SK-N-SH (cell line): ENCODE results near the gene MRPL51. TPM values are rescaled to one million over a fixed set of nuclear protein-coding genes. Genes with fewer than 3 reads are reported as not detected.

Experiments
- CTCF ChIA-PET: fragments of 300-600, 350-600 bp; formaldehyde crosslinking; extraction: SDS; loops from one replicate; lab custom pipeline; 2021; lab: Yijun Ruan, JAX
- POLR2A ChIA-PET: fragments of 350-600 bp; sonication (Branson Sonifier 250); formaldehyde crosslinking; extraction: SDS; loops from one replicate; lab custom pipeline; 2020; ENCODE audit warnings: antibody characterized with exemption, inconsistent platforms; lab: Yijun Ruan, JAX
- DNase-seq: peaks from one replicate; pipeline ENCODE4 v3.0.0; 2012
- H2AFZ ChIP-seq: fragments of 200-600 bp; sonication (generic); 2 replicates; pipeline ENCODE4 v1.8.1; 2016; ENCODE audit warnings: antibody characterized with exemption, mild to moderate bottlenecking, low read depth
- H3F3A ChIP-seq: fragments of 200-600 bp; sonication (generic); replicated peaks from 2 replicates; pipeline ENCODE3; 2016; ENCODE audit warnings: antibody characterized with exemption, mild to moderate bottlenecking; ENCODE audit not compliant: insufficient read depth
- H3K27ac ChIP-seq, 2 experiments: fragments of 200-500 bp in 1 of 2; fragments of 200-600 bp in 1 of 2; sonication (Bioruptor generic) in 1 of 2; sonication (generic), shearing (Covaris generic) in 1 of 2; 2 replicates each; pipeline versions ENCODE4 v1.5.1 to v1.6.1; 2014 to 2016; ENCODE audit warnings: low read depth in 2 of 2, inconsistent platforms in 1 of 2, low read length in 1 of 2, mild to moderate bottlenecking in 1 of 2, mixed read lengths in 1 of 2
- H3K27me3 ChIP-seq: fragments of 200-600 bp; sonication (generic), shearing (Covaris generic); 2 replicates; pipeline ENCODE4 v1.6.1; 2016; ENCODE audit warnings: mixed run types; ENCODE audit not compliant: insufficient read depth
- H3K36me3 ChIP-seq, 2 experiments: fragments of 200-500 bp in 1 of 2; fragments of 200-600 bp in 1 of 2; sonication (Bioruptor generic) in 1 of 2; sonication (generic) in 1 of 2; replicated peaks in 1 of 2; 2 replicates each; pipeline versions ENCODE3 to v1.5.1; 2014 to 2016; ENCODE audit warnings: low read length in 1 of 2, mild to moderate bottlenecking in 1 of 2; ENCODE audit not compliant: insufficient read depth in 2 of 2, control insufficient read depth in 1 of 2
- H3K4me1 ChIP-seq, 2 experiments: fragments of 200-500 bp in 1 of 2; fragments of 200-600 bp in 1 of 2; sonication (Bioruptor generic) in 1 of 2; sonication (generic), shearing (Covaris generic) in 1 of 2; 2 replicates each; pipeline versions ENCODE4 v1.5.1 to v1.6.1; 2014 to 2016; ENCODE audit warnings: low read depth in 1 of 2, low read length in 1 of 2, mixed run types in 1 of 2; ENCODE audit not compliant: insufficient read depth in 2 of 2, control insufficient read depth in 1 of 2
- H3K4me2 ChIP-seq: fragments of 200-600 bp; sonication (generic), shearing (Covaris generic); 2 replicates; pipeline ENCODE4 v1.6.1; 2017; ENCODE audit warnings: mixed run types
- H3K4me3 ChIP-seq, 2 experiments: fragments of 200-500 bp in 1 of 2; fragments of 200-600 bp in 1 of 2; sonication (Bioruptor generic) in 1 of 2; sonication (generic), shearing (Covaris generic) in 1 of 2; 2 replicates each; pipeline versions ENCODE4 v1.5.1 to v1.8.1; 2014 to 2016; ENCODE audit warnings: low read depth in 2 of 2, inconsistent platforms in 1 of 2, low read length in 1 of 2, mild to moderate bottlenecking in 1 of 2, mixed read lengths in 1 of 2, moderate library complexity in 1 of 2
- H3K79me2 ChIP-seq: fragments of 200-600 bp; sonication (generic); 2 replicates; pipeline ENCODE4 v1.8.1; 2017; ENCODE audit warnings: mild to moderate bottlenecking; ENCODE audit not compliant: insufficient read depth
- H3K9ac ChIP-seq: fragments of 200-600 bp; sonication (generic); 2 replicates; pipeline ENCODE4 v1.6.1; 2017; ENCODE audit warnings: mixed run types
- H3K9me2 ChIP-seq: fragments of 200-600 bp; sonication (generic); 2 replicates; pipeline ENCODE4 v1.6.1; 2017; ENCODE audit warnings: mixed run types
- H3K9me3 ChIP-seq: fragments of 200-600 bp; sonication (generic); 2 replicates; pipeline ENCODE4 v1.6.1; 2017; ENCODE audit warnings: mixed run types, mild to moderate bottlenecking, moderate library complexity
- H4K20me1 ChIP-seq: fragments of 200-600 bp; sonication (generic); 2 replicates; pipeline ENCODE4 v1.6.1; 2017; ENCODE audit warnings: mild to moderate bottlenecking, mixed run types; ENCODE audit not compliant: insufficient read depth
- FOXM1 ChIP-seq: IDR thresholded peaks from 2 replicates; pipeline ENCODE4 v1.4.0; 2012; ENCODE audit warnings: low read depth, mild to moderate bottlenecking
- JUND ChIP-seq: IDR thresholded peaks from 2 replicates; pipeline ENCODE4 v1.4.0; 2012
- MEF2A ChIP-seq: IDR thresholded peaks from 2 replicates; pipeline ENCODE4 v1.4.0; 2012; ENCODE audit warnings: low read depth, borderline replicate concordance
- NRF1 ChIP-seq: IDR thresholded peaks from 2 replicates; pipeline ENCODE4 v1.6.1; 2012; ENCODE audit warnings: low read depth, mild to moderate bottlenecking, low read length
- RCOR1 ChIP-seq: fragments of 150-350 bp; IDR thresholded peaks from 2 replicates; pipeline ENCODE4 v1.6.1; 2017; ENCODE audit warnings: antibody characterized with exemption, low read length
- REST ChIP-seq: IDR thresholded peaks from 2 replicates; pipeline ENCODE4 v1.6.1; 2012; ENCODE audit warnings: mild to moderate bottlenecking, low read depth, low read length, moderate library complexity
- SIN3A ChIP-seq: IDR thresholded peaks from 2 replicates; pipeline ENCODE4 v1.6.1; 2012; ENCODE audit warnings: low read depth, mild to moderate bottlenecking, low read length, moderate library complexity, borderline replicate concordance
- TCF12 ChIP-seq: IDR thresholded peaks from 2 replicates; pipeline ENCODE4 v1.4.0; 2012
- USF2 ChIP-seq: fragments of 150-350 bp; IDR thresholded peaks from 2 replicates; pipeline ENCODE4 v1.6.1; 2017; ENCODE audit warnings: antibody characterized with exemption, low read length, low read depth, borderline replicate concordance
- WGBS: methylation state at CpG from one replicate; pipeline ENCODE4 v1.1.6; 2017; ENCODE audit warnings: low lambda C conversion rate; 5-methylcytosine and 5-hydroxymethylcytosine counted together
- polyA plus RNA-seq, 3 experiments: library from polyadenylated mRNA; depleted of rRNA; stranded (reverse); fragments of >200 nt; gene quantifications; 2 replicates each; pipeline ENCODE4 v1.2.3, GENCODE V29; 2012
- TF ChIP-seq, protein P1 (sequence below): IDR thresholded peaks from 2 replicates; pipeline ENCODE4 v1.4.0; 2012; ENCODE audit warnings: low read depth, borderline replicate concordance
- TF ChIP-seq, protein P2 (sequence below): IDR thresholded peaks from 2 replicates; pipeline ENCODE4 v1.4.0; 2012; ENCODE audit warnings: low read depth
- TF ChIP-seq, protein P3 (sequence below): IDR thresholded peaks from 2 replicates; pipeline ENCODE4 v1.4.0; 2012; ENCODE audit warnings: low read depth, borderline replicate concordance

Gene MRPL51
- polyA plus RNA-seq, 1 of the 3 experiments (the other 2 are of a cell fraction), result 189 TPM

GRCh38 chr12:6524648-6525047, 31.6 kb upstream of the MRPL51 start:
- no peak overlapping the region for H3K9ac ChIP-seq
- peaks cover 6% of the 10 kb centered on the region for H3F3A ChIP-seq
- H3K4me1 ChIP-seq, result no peaks in the 10 kb centered on the region; a peak in 1 of 4 replicates
- TF ChIP-seq MEF2A (no peak), SIN3A (no peak), TCF12 (no peak), NRF1 (no peak), USF2 (no peak), JUND (no peak), RCOR1 (no peak), FOXM1 (no peak), REST (no peak)
- TF ChIP-seq, protein P1, sequence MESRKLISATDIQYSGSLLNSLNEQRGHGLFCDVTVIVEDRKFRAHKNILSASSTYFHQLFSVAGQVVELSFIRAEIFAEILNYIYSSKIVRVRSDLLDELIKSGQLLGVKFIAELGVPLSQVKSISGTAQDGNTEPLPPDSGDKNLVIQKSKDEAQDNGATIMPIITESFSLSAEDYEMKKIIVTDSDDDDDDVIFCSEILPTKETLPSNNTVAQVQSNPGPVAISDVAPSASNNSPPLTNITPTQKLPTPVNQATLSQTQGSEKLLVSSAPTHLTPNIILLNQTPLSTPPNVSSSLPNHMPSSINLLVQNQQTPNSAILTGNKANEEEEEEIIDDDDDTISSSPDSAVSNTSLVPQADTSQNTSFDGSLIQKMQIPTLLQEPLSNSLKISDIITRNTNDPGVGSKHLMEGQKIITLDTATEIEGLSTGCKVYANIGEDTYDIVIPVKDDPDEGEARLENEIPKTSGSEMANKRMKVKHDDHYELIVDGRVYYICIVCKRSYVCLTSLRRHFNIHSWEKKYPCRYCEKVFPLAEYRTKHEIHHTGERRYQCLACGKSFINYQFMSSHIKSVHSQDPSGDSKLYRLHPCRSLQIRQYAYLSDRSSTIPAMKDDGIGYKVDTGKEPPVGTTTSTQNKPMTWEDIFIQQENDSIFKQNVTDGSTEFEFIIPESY, result no peak
- TF ChIP-seq, protein P2, sequence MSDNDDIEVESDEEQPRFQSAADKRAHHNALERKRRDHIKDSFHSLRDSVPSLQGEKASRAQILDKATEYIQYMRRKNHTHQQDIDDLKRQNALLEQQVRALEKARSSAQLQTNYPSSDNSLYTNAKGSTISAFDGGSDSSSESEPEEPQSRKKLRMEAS, result no peak
- TF ChIP-seq, protein P3, sequence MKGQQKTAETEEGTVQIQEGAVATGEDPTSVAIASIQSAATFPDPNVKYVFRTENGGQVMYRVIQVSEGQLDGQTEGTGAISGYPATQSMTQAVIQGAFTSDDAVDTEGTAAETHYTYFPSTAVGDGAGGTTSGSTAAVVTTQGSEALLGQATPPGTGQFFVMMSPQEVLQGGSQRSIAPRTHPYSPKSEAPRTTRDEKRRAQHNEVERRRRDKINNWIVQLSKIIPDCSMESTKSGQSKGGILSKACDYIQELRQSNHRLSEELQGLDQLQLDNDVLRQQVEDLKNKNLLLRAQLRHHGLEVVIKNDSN, result no peak
- TF ChIP-seq, all 33 proteins: peak for 0
- Histone ChIP-seq H3K9me3 (no peaks in the 10 kb centered on the region), H3K36me3 (peaks cover 70 to 85% of the 10 kb centered on the region in 2 experiments), H3K4me3 (no peak overlapping the region), H3K79me2 (no peaks in the 10 kb centered on the region), H3K4me2 (no peak overlapping the region), H3K27me3 (no peaks in the 10 kb centered on the region), H2AFZ (no peak overlapping the region), H4K20me1 (no peaks in the 10 kb centered on the region), H3K27ac (no peak overlapping the region), H3K9me2 (no peaks in the 10 kb centered on the region)
- no peak for DNase-seq
- WGBS, result 96% methylated on average over 5 of the region's 5 CpGs
- POLR2A ChIA-PET, result no interaction called here
- CTCF ChIA-PET, result interaction anchor here (1.1 kb wide), 1 partner anchor 101 kb away, joined by 3 read pairs; no protein-coding TSS in a partner anchor
